PFSK-1 (cell line): ENCODE results near the gene CTNND2.

ENCODE experiments used
- FOXP2 ChIP-seq: optimal IDR thresholded peaks from 2 replicates; pipeline ENCODE3; 2011; ENCODE audit warnings: borderline replicate concordance, control low read depth, inconsistent platforms; ENCODE audit not compliant: insufficient read depth; ENCODE audit errors: extremely low read length, extremely low read depth
- POLR2AphosphoS5 ChIP-seq: IDR thresholded peaks from 2 replicates; pipeline ENCODE4 v1.6.1; 2012; ENCODE audit warnings: low read depth, mild to moderate bottlenecking, control low read depth, low read length, moderate library complexity
- REST ChIP-seq, 2 experiments: IDR thresholded peaks; 2 replicates each; pipeline versions ENCODE4 v1.6.1 to v1.8.0; 2011 to 2012; ENCODE audit warnings: low read depth in 2 of 2, low read length in 2 of 2, control low read depth in 1 of 2, inconsistent platforms in 1 of 2, mild to moderate bottlenecking in 1 of 2, moderate library complexity in 1 of 2; ENCODE audit not compliant: insufficient read depth in 1 of 2
- SIN3A ChIP-seq: IDR thresholded peaks from 2 replicates; pipeline ENCODE4 v1.6.1; 2012; ENCODE audit warnings: mild to moderate bottlenecking, low read length, moderate library complexity, borderline replicate concordance; ENCODE audit not compliant: insufficient read depth
- TAF1 ChIP-seq: IDR thresholded peaks from 2 replicates; pipeline ENCODE4 v1.6.1; 2012; ENCODE audit warnings: low read length, control low read depth, borderline replicate concordance; ENCODE audit not compliant: insufficient read depth

Gene CTNND2

DNA sequence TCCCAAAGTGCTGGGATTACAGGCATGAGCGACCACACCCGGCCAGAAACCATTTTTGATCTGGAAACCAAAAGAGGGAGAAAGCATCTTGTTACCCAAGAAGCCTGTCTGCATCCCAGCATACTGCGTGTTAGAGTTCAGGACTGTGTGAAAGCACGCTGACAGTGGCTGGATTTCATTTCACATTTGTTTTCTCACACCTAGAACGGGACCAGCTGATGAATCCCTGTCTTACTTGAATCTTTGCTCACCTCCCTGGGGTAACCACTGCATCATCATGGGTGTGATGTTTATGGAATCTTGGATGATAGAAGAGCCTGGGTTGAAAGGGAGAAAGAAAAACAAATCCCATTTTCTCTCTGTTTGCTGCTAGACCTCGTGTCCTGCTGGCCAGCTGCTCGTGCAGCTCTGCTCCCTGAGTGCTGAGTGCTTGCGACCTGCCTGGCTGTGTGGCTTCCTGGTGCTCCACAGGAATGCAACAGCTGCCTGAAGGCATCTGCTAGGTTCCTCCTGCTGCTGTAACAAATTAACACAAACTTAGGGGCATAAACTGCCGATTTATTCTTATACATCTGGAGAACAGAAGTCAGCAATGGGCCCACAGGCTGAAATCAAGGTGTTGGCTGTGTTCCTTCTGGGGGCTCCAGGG lies 764.9 kb downstream of the CTNND2 start:
- TF ChIP-seq SIN3A: no peak
- TF ChIP-seq TAF1: no peak
- no peak for TF ChIP-seq POLR2AphosphoS5
- TF ChIP-seq FOXP2: no peak
- TF ChIP-seq REST (IDR thresholded peaks at IDR 0.05; ENCODE audit: insufficient read depth in 1 of 2, low read depth in 2 of 2, low read length in 2 of 2): no peak

DNA sequence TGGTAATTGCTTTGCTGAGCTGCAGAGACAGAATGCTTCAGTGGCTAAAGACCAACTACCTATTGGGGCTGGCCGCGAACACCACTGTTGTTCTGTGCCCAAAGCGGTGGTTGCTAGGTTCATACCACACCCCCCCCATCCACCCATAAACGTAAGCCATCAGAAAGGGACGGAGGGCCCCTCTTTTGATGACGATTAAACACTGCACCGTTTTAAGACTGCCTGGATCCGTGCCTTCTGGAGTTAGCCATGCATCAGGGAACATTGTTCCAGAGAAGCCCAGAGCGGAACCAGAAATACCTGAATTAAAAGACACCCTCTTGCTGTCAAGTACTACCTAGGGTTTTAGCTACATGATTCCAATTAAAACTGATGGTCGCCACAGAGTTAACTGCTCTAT lies 774.1 kb downstream of the CTNND2 start:
- no peak for TF ChIP-seq SIN3A
- TF ChIP-seq REST (IDR thresholded peaks at IDR 0.05; ENCODE audit: insufficient read depth in 1 of 2, low read depth in 2 of 2, low read length in 2 of 2): no peak
- no peak for TF ChIP-seq FOXP2
- TF ChIP-seq TAF1: no peak
- TF ChIP-seq POLR2AphosphoS5: no peak

- TF ChIP-seq SIN3A (no peak), POLR2AphosphoS5 (no peak), REST (IDR thresholded peaks at IDR 0.05; ENCODE audit: insufficient read depth in 1 of 2, low read depth in 2 of 2, low read length in 2 of 2) (no peak), TAF1 (no peak), FOXP2 (no peak)
Observed at GRCh38 chr5:11128021-11128420, 776.2 kb downstream of the CTNND2 start.

DNA sequence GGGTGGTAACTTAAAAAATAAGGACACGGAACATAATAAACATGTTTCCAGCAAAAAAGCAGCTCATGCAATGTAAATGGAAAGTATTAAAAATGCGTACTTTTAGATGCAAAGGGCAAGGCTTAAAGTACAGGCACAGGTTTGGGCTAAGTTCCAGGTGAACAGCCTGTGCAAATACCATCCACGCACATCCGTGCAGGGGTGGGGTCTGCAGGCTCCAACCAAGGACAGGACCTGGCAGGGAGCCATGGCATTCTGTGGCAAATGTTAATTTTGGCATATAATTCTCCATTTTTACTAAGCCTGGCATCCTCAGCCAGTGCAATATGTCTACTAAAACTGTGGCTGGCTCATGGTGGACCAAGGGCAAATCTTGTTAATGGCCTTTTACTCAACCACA lies 777.4 kb downstream of the CTNND2 start:
- TF ChIP-seq SIN3A: no peak
- no peak for TF ChIP-seq FOXP2
- TF ChIP-seq TAF1: no peak
- TF ChIP-seq POLR2AphosphoS5: no peak
- no peak for TF ChIP-seq REST (IDR thresholded peaks at IDR 0.05; ENCODE audit: insufficient read depth in 1 of 2, low read depth in 2 of 2, low read length in 2 of 2)
